Endothelial cell of umbilical vein (primary cell): Measurements from ENCODE around the gene MTFR1L. TPM values are rescaled to one million over a fixed set of nuclear protein-coding genes. Genes with fewer than 3 reads are reported as not detected.

Source experiments
- BruUV-seq: library from RNA; stranded (reverse); fragments of 400-500 nt; replicated peaks from 2 replicates; lab custom pipeline; 2021; lab: Mats Ljungman, UMichigan
- CTCF ChIA-PET: fragments of 300-600, 350-600 bp; sonication (Branson Sonifier 250); formaldehyde crosslinking; loops from one replicate; lab custom pipeline; 2021; ENCODE audit warnings: antibody characterized with exemption, inconsistent platforms; lab: Charles Lee
- POLR2A ChIA-PET: fragments of 300-600, 350-600 bp; sonication (Branson Sonifier 250); formaldehyde crosslinking; loops from one replicate; lab custom pipeline; 2021; ENCODE audit warnings: antibody characterized with exemption, inconsistent platforms; lab: Charles Lee
- DNase-seq: peaks from one replicate; pipeline ENCODE4 v3.0.0-alpha.2; 2011; ENCODE audit warnings: low read depth, low spot score
- FAIRE-seq: peaks from 2 replicates; lab custom pipeline; 2011; peaks lifted over from hg19 to GRCh38; lab: Jason Lieb, UNC
- H2AFZ ChIP-seq: 2 replicates; pipeline ENCODE4 v1.6.0; 2012; ENCODE audit warnings: low read depth, low read length, control low read depth, inconsistent platforms
- H3K27ac ChIP-seq: 2 replicates; pipeline ENCODE4 v1.5.1; 2011; ENCODE audit warnings: low read depth, mild to moderate bottlenecking, control low read depth, low read length, moderate library complexity; ENCODE audit not compliant: insufficient read depth
- H3K27me3 ChIP-seq, 2 experiments: 2 replicates each; pipeline versions ENCODE4 v1.6.0 to v1.6.1; 2011; ENCODE audit warnings: low read length in 2 of 2, mixed read lengths in 1 of 2; ENCODE audit not compliant: control insufficient read depth in 2 of 2, insufficient read depth in 2 of 2
- H3K36me3 ChIP-seq, 2 experiments: 2 replicates in 1 of 2; 3 replicates in 1 of 2; pipeline ENCODE4 v1.5.1; 2011; ENCODE audit warnings: low read length in 2 of 2, mild to moderate bottlenecking in 1 of 2, moderate library complexity in 1 of 2; ENCODE audit not compliant: control insufficient read depth in 2 of 2, insufficient read depth in 2 of 2; ENCODE audit errors: extremely low read depth in 1 of 2
- H3K4me1 ChIP-seq: 3 replicates; pipeline ENCODE4 v1.5.1; 2011; ENCODE audit warnings: mild to moderate bottlenecking, low read length; ENCODE audit not compliant: control insufficient read depth, insufficient read depth; ENCODE audit errors: extremely low read depth
- H3K4me2 ChIP-seq: 2 replicates; pipeline ENCODE4 v1.6.1; 2011; ENCODE audit warnings: low read length, control low read depth, mixed read lengths; ENCODE audit not compliant: insufficient read depth
- H3K4me3 ChIP-seq, 3 experiments: fragments of 200-600 bp in 1 of 3; sonication (generic), shearing (Covaris generic) in 1 of 3; replicated peaks in 1 of 3; 2 replicates each; pipeline ENCODE4 v1.5.1; 2011 to 2016; ENCODE audit warnings: control low read depth in 3 of 3, low read length in 3 of 3, mild to moderate bottlenecking in 2 of 3, inconsistent platforms in 1 of 3, low read depth in 1 of 3, moderate library complexity in 1 of 3; ENCODE audit not compliant: insufficient read depth in 1 of 3
- H3K79me2 ChIP-seq: 2 replicates; pipeline ENCODE4 v1.6.0; 2012; ENCODE audit warnings: low read length, inconsistent platforms; ENCODE audit not compliant: control insufficient read depth, insufficient read depth
- H3K9ac ChIP-seq: replicated peaks from 2 replicates; pipeline ENCODE3; 2011; ENCODE audit warnings: low read length, control low read depth; ENCODE audit not compliant: insufficient read depth; ENCODE audit errors: extremely low read depth
- H3K9me1 ChIP-seq: replicated peaks from 3 replicates; pipeline ENCODE4 v1.6.0; 2011; ENCODE audit warnings: mild to moderate bottlenecking, low read length; ENCODE audit not compliant: control insufficient read depth, insufficient read depth; ENCODE audit errors: extremely low read depth
- H3K9me3 ChIP-seq: replicated peaks from 2 replicates; pipeline ENCODE4 v1.5.1; 2012; ENCODE audit warnings: low read length, inconsistent platforms; ENCODE audit not compliant: control insufficient read depth, insufficient read depth
- H4K20me1 ChIP-seq: replicated peaks from 2 replicates; pipeline ENCODE3; 2011; ENCODE audit warnings: mild to moderate bottlenecking, low read length; ENCODE audit not compliant: control insufficient read depth, insufficient read depth; ENCODE audit errors: extremely low read depth
- EZH2 ChIP-seq: IDR thresholded peaks from 2 replicates; pipeline ENCODE4 v1.6.1; 2012; ENCODE audit warnings: borderline replicate concordance, low read depth, mild to moderate bottlenecking, moderate library complexity, low read length, inconsistent platforms; ENCODE audit not compliant: severe bottlenecking
- FOS ChIP-seq: IDR thresholded peaks from 2 replicates; pipeline ENCODE4 v1.6.1; 2011; ENCODE audit warnings: mild to moderate bottlenecking, low read length, moderate library complexity, borderline replicate concordance; ENCODE audit not compliant: insufficient read depth
- GATA2 ChIP-seq: IDR thresholded peaks from 2 replicates; pipeline ENCODE4 v1.7.0; 2011; ENCODE audit warnings: low read depth, mild to moderate bottlenecking, moderate library complexity, mixed read lengths, low read length; ENCODE audit not compliant: insufficient read length, insufficient read depth
- JUN ChIP-seq: IDR thresholded peaks from 2 replicates; pipeline ENCODE4 v1.6.1; 2011; ENCODE audit warnings: borderline replicate concordance, low read depth; ENCODE audit not compliant: insufficient read length, insufficient read depth
- MYC ChIP-seq: IDR thresholded peaks from one replicate; pipeline ENCODE4 v1.6.1; 2011; ENCODE audit warnings: mild to moderate bottlenecking, low read depth, low read length
- POLR2A ChIP-seq: IDR thresholded peaks from 2 replicates; pipeline ENCODE4 v1.6.1; 2012; ENCODE audit warnings: low read depth, mild to moderate bottlenecking, control low read depth, low read length
- POLR2AphosphoS5 ChIP-seq: IDR thresholded peaks from 2 replicates; pipeline ENCODE4 v1.6.1; 2012; ENCODE audit warnings: low read depth, mild to moderate bottlenecking, control low read depth, low read length, moderate library complexity; ENCODE audit not compliant: insufficient read depth
- dilution Hi-C: fragments of 300-500 bp; cut with MboI; formaldehyde crosslinking; loops from one replicate; pipeline ENCODE4 v1.15.0; 2019; ENCODE audit warnings: low sequenced_read_pairs; ENCODE audit not compliant: extremely low pct_ligation_motif_present
- intact Hi-C: fragments of 100-400 bp; cut with micrococcal nuclease; formaldehyde crosslinking; loops from one replicate; pipeline ENCODE4 v1.10.0; 2022
- polyA plus RNA-seq, 4 experiments: library from polyadenylated mRNA; depleted of rRNA in 3 of 4; stranded (reverse) in 3 of 4; unstranded in 1 of 4; fragments of >200 nt; gene quantifications; 2 replicates each; pipeline versions ENCODE4 v1.2.1 to v1.2.3, GENCODE V29; 2011 to 2012; ENCODE audit warnings: missing spikeins in 1 of 4
- total RNA-seq: library from RNA; stranded (reverse); gene quantifications from 2 replicates; pipeline ENCODE4 v1.2.3, GENCODE V29; 2021
- TF ChIP-seq, protein P1 (sequence below), 2 donors: IDR thresholded peaks; 1 replicate in 1 of 2; 2 replicates in 1 of 2; pipeline ENCODE4 v1.5.1; 2011; ENCODE audit warnings: low read length in 2 of 2, mild to moderate bottlenecking in 2 of 2, moderate library complexity in 2 of 2, control low read depth in 1 of 2, inconsistent platforms in 1 of 2, low read depth in 1 of 2; ENCODE audit not compliant: insufficient read depth in 1 of 2; ENCODE audit errors: extremely low read depth in 1 of 2
- TF ChIP-seq, protein P2 (sequence below): IDR thresholded peaks from 2 replicates; pipeline ENCODE4 v1.6.1; 2011; ENCODE audit not compliant: insufficient read depth, insufficient read length

MTFR1L gene
- total and polyA plus RNA-seq, 2 donors (not counting 3 experiments of a cell fraction or from before 2014, with no cell fraction given) = 34.8 to 45.5 TPM

DNA sequence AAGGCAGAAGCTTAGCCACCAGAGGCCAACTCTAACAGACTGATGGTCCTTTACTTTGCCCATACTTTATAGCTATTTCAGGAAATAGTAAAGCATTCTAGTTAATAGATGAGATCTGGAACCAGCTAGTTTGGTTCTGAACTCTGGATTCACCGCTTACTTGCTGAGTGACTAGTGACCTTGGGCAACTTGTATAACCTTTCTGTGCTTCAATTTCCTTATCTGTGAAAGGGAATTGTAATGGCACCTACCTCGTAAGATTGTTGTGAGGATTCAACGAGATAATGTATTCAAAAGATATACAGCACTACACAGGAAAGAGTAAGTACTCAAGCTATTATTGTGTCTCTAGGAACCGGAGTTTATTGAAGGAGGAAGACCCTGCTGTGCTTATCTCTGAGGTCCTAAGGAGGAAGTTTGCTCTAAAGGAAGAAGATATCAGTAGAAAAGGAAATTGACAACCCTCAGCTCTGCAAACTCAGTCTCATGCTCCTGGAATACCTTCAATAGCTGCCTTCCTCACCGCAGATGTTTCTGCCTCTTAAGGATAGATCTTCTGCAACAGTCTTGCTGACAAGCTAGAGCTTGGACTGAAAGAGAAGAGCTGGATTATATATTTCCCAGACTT is 11.9 kb downstream of the MTFR1L start:
- dilution Hi-C loops = no loop called here
- CTCF ChIA-PET = interaction anchor here (0.7 to 1.6 kb wide), 3 partner anchors 15 to 327 kb away, joined by 3 to 6 read pairs (median 4); no protein-coding TSS in a partner anchor

More for the DNA sequence above, 11.9 kb downstream of the MTFR1L start:
- peaks cover 5% of the 10 kb centered on the region for H3K4me1 ChIP-seq
- no peak overlapping the region for H3K27ac ChIP-seq
- H3K9ac ChIP-seq = no peak overlapping the region
- H3K36me3 ChIP-seq = peaks cover 15 to 26% of the 10 kb centered on the region in 2 experiments
- H3K4me2 ChIP-seq = no peak overlapping the region
- H3K79me2 ChIP-seq = no peaks in the 10 kb centered on the region
- no peak for DNase-seq
- H3K9me3 ChIP-seq = no peaks in the 10 kb centered on the region
- intact Hi-C loops = no loop called here
- H3K27me3 ChIP-seq = no peaks in the 10 kb centered on the region
- no peak overlapping the region for H3K4me3 ChIP-seq
- POLR2A ChIA-PET = interaction anchor here (0.6 kb wide), 1 partner anchor 157 kb away, joined by 7 read pairs; no protein-coding TSS in a partner anchor
- H4K20me1 ChIP-seq = no peaks in the 10 kb centered on the region
- BruUV-seq = no TSS peak
- FAIRE-seq = no peak
- no peak overlapping the region for H2AFZ ChIP-seq
- H3K9me1 ChIP-seq = no peaks in the 10 kb centered on the region
- TF ChIP-seq FOS = no peak
- no peak for TF ChIP-seq POLR2A
- TF ChIP-seq, protein P1, sequence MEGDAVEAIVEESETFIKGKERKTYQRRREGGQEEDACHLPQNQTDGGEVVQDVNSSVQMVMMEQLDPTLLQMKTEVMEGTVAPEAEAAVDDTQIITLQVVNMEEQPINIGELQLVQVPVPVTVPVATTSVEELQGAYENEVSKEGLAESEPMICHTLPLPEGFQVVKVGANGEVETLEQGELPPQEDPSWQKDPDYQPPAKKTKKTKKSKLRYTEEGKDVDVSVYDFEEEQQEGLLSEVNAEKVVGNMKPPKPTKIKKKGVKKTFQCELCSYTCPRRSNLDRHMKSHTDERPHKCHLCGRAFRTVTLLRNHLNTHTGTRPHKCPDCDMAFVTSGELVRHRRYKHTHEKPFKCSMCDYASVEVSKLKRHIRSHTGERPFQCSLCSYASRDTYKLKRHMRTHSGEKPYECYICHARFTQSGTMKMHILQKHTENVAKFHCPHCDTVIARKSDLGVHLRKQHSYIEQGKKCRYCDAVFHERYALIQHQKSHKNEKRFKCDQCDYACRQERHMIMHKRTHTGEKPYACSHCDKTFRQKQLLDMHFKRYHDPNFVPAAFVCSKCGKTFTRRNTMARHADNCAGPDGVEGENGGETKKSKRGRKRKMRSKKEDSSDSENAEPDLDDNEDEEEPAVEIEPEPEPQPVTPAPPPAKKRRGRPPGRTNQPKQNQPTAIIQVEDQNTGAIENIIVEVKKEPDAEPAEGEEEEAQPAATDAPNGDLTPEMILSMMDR (IDR thresholded peaks at IDR 0.05; ENCODE audit: extremely low read depth in 1 of 2, insufficient read depth in 1 of 2, low read depth in 1 of 2, low read length in 2 of 2) = no peak
- no peak for TF ChIP-seq EZH2
- TF ChIP-seq JUN = no peak
- no peak for TF ChIP-seq POLR2AphosphoS5
- TF ChIP-seq MYC = no peak
- TF ChIP-seq, protein P2, sequence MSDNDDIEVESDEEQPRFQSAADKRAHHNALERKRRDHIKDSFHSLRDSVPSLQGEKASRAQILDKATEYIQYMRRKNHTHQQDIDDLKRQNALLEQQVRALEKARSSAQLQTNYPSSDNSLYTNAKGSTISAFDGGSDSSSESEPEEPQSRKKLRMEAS = no peak
- no peak for TF ChIP-seq GATA2
